K562 (cell line): ENCODE measurements around the gene SOS1. TPM values are rescaled to one million over a fixed set of nuclear protein-coding genes. Genes with fewer than 3 reads are reported as not detected.
A peak's percentile ranks its signal among the peaks of the same experiment; 100 is the strongest.

Experiments
- ASH1L ChIP-seq: fragments of 450-650 bp; IDR thresholded peaks from 2 replicates; pipeline ENCODE4 v1.6.1; 2018; ENCODE audit warnings: borderline replicate concordance, mild to moderate bottlenecking, low read depth; ENCODE audit not compliant: partially characterized antibody
- EHMT2 ChIP-seq: fragments of 450-650 bp; IDR thresholded peaks from 2 replicates; pipeline ENCODE4 v1.6.1; 2018; ENCODE audit warnings: antibody characterized with exemption
- GTF2F1 ChIP-seq: IDR thresholded peaks from 2 replicates; pipeline ENCODE4 v1.6.1; 2011; ENCODE audit warnings: low read depth, low read length, improper control_type of control experiment
- MBD1 ChIP-seq: fragments of 250-450 bp; sonication (Bioruptor Pico); IDR thresholded peaks from 2 replicates; pipeline ENCODE4 v1.8.0; 2022; ENCODE audit warnings: inconsistent platforms
- MTF1 ChIP-seq: fragments of 250-450 bp; sonication (Bioruptor Pico); IDR thresholded peaks from 2 replicates; pipeline ENCODE4 v1.9.0; 2021; ENCODE audit warnings: moderate library complexity, mild to moderate bottlenecking, inconsistent platforms, borderline replicate concordance
- MYNN ChIP-seq, 2 experiments: sonication (generic); formaldehyde crosslinking in 1 of 2; IDR thresholded peaks; 2 replicates each; pipeline versions ENCODE4 v1.5.0 to v1.6.1; 2016 to 2020; ENCODE audit warnings: antibody characterized with exemption in 1 of 2, missing genetic modification reagents in 1 of 2
- NCOA2 ChIP-seq, 2 experiments: fragments of 450-650 bp; IDR thresholded peaks; 2 replicates each; pipeline ENCODE4 v1.6.1; 2018; ENCODE audit warnings: mild to moderate bottlenecking in 2 of 2, moderate library complexity in 1 of 2; ENCODE audit not compliant: partially characterized antibody in 2 of 2
- NR2C1 ChIP-seq, 2 experiments: fragments of 450-650 bp; IDR thresholded peaks; 2 replicates each; pipeline ENCODE4 v1.6.1; 2017; ENCODE audit warnings: mild to moderate bottlenecking in 2 of 2, antibody characterized with exemption in 1 of 2, inconsistent platforms in 1 of 2, missing compliant biosample characterization in 1 of 2, missing genetic modification characterization in 1 of 2
- SMARCC2 ChIP-seq: fragments of 450-650 bp; IDR thresholded peaks from 2 replicates; pipeline ENCODE4 v1.6.1; 2017; ENCODE audit warnings: antibody characterized with exemption, moderate library complexity, mild to moderate bottlenecking, low read depth
- SUPT5H ChIP-seq: fragments of 450-650 bp; IDR thresholded peaks from 2 replicates; pipeline ENCODE4 v1.6.1; 2016
- ZHX1 ChIP-seq: fragments of 150-350 bp; conservative IDR thresholded peaks from 2 replicates; pipeline ENCODE4 v1.6.1; 2014; ENCODE audit warnings: low read length
- ZKSCAN1 ChIP-seq: fragments of 150-350 bp; IDR thresholded peaks from 2 replicates; pipeline ENCODE4 v1.6.1; 2016; ENCODE audit warnings: low read depth, low read length
- ZNF699 ChIP-seq: fragments of 250-450 bp; sonication (Bioruptor Pico); IDR thresholded peaks from 2 replicates; pipeline ENCODE4 v1.8.0; 2021; ENCODE audit warnings: mild to moderate bottlenecking, moderate library complexity; ENCODE audit not compliant: insufficient replicate concordance
- polyA plus RNA-seq, 8 experiments: library from polyadenylated mRNA; depleted of rRNA in 4 of 8; stranded (reverse) in 5 of 8; unstranded in 3 of 8; fragments of >200 nt; fragmentation: Nextera tagmentation in 2 of 8; fragmentation: Illumina TruSeq in 1 of 8; extraction: Ambion mirVana in 2 of 8; extraction: Trizol in 1 of 8; gene quantifications; 2 replicates each; pipeline versions ENCODE4 v1.2.1 to v1.2.3, GENCODE V29; 2011 to 2014; ENCODE audit warnings: inconsistent platforms in 1 of 8, missing spikeins in 1 of 8
- total RNA-seq, 7 experiments: library from RNA; depleted of rRNA in 6 of 7; stranded (reverse); fragments of >200 nt in 6 of 7; fragmentation: Illumina TruSeq in 2 of 7; extraction: Trizol in 2 of 7; gene quantifications; 2 replicates each; pipeline versions ENCODE4 v1.2.1 to v1.2.3, GENCODE V29; 2011 to 2021; ENCODE audit warnings: low replicate concordance in 1 of 7
- TF ChIP-seq, protein P1 (sequence below), 2 experiments: fragments of 450-650 bp; formaldehyde crosslinking in 1 of 2; IDR thresholded peaks; 2 replicates each; pipeline versions ENCODE4 v1.4.0 to v1.6.1; 2014 to 2020; ENCODE audit warnings: mild to moderate bottlenecking in 2 of 2, borderline replicate concordance in 1 of 2, low read depth in 1 of 2

Gene SOS1
- total and polyA plus RNA-seq, 9 of the 15 experiments (the other 6 are each of a cell fraction or from before 2014, with no cell fraction given), result 2.5 to 27.1 (median 16.3) TPM

GRCh38 chr2:39124000-39124745 lies 3.3 kb upstream of the SOS1 start (continued):
- TF ChIP-seq EHMT2 (no peak), MYNN (IDR thresholded peaks at IDR 0.05) (no peak), MYNN (CRISPR knock-in tag; IDR thresholded peaks at IDR 0.05) (no peak), GTF2F1 (peak; percentile 81; the same call in 1 of the 2 replicates), SMARCC2 (0 out of 2 replicates have a peak, but pooled peaks have one; percentile 6), MBD1 (CRISPR knock-in tag) (no peak), MTF1 (CRISPR knock-in tag) (no peak), ZNF699 (CRISPR knock-in tag) (no peak), ZHX1 (0 out of 2 replicates have a peak, but pooled peaks have one; percentile 43), ZKSCAN1 (no peak), NR2C1 (IDR thresholded peaks at IDR 0.05) (peak; percentile 80), NR2C1 (tag; IDR thresholded peaks at IDR 0.05) (peak; percentile 86), SUPT5H (peak; percentile 82), ASH1L (no peak), NCOA2 (IDR thresholded peaks at IDR 0.05; ENCODE audit: partially characterized antibody in 2 of 2) (no peak)
- TF ChIP-seq, protein P1, sequence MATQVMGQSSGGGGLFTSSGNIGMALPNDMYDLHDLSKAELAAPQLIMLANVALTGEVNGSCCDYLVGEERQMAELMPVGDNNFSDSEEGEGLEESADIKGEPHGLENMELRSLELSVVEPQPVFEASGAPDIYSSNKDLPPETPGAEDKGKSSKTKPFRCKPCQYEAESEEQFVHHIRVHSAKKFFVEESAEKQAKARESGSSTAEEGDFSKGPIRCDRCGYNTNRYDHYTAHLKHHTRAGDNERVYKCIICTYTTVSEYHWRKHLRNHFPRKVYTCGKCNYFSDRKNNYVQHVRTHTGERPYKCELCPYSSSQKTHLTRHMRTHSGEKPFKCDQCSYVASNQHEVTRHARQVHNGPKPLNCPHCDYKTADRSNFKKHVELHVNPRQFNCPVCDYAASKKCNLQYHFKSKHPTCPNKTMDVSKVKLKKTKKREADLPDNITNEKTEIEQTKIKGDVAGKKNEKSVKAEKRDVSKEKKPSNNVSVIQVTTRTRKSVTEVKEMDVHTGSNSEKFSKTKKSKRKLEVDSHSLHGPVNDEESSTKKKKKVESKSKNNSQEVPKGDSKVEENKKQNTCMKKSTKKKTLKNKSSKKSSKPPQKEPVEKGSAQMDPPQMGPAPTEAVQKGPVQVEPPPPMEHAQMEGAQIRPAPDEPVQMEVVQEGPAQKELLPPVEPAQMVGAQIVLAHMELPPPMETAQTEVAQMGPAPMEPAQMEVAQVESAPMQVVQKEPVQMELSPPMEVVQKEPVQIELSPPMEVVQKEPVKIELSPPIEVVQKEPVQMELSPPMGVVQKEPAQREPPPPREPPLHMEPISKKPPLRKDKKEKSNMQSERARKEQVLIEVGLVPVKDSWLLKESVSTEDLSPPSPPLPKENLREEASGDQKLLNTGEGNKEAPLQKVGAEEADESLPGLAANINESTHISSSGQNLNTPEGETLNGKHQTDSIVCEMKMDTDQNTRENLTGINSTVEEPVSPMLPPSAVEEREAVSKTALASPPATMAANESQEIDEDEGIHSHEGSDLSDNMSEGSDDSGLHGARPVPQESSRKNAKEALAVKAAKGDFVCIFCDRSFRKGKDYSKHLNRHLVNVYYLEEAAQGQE (IDR thresholded peaks at IDR 0.05; ENCODE audit: borderline replicate concordance), result peak; percentile 98
- TF ChIP-seq, protein P1 (CRISPR knock-in tag; IDR thresholded peaks at IDR 0.05; ENCODE audit: low read depth), result peak; percentile 74
